ENCODE results near the gene AP4S1.
"Not testable (repeated sequence)": the region's sequence is repeated elsewhere in the genome, so short reads cannot be mapped to it uniquely, and the experiment has no call there.

Gene AP4S1

DNA sequence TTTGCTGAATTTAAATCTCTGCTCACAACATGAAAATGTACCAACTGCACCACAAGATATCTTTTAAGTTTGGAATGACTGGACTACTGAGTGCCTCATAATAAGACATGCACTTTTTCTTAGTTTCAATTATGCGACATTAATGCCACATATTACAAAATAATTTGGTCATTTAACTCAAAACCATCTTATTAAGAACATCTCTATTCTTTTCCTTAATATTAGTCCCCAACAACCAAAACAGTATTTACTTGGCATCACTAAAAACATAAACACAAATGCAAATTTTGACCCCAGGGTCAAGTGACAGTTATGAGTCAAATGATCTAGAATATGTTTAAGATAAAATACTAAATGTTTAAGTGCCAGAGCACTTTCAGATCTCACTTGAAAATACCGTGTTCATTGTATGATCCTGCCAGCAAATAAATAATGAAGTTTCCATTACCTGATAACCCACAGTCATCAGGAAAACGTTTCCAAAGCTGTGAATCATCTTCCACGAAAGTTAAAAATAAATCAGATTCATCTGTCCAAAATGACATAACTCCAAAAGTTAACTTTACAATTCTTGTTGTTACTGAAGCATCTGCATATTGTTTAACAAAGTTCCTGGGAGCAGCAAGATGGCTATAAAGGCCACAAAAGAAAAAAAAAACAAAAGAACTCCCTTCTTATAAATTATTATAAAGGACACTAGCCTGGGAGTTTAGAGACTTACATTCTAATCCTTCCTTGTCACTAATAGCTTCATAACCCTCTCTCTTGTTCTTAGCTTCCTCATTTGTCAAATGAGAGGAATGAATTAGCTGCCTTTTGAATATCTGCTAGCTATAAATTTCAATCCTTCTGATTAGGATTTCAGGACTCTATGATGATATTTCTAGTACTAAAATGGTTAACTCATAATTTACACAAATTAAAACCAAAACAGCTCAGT, 30.5 kb upstream of the AP4S1 start:
- no peaks in the 10 kb centered on the region for H3K27me3 ChIP-seq (ENCODE audit: control insufficient read depth, insufficient read depth, low read length)
- H3K27ac ChIP-seq (ENCODE audit: low read depth, low read length): peak overlapping the region; percentile 12
- no peak overlapping the region for H3K4me3 ChIP-seq (ENCODE audit: low read depth, low read length)
- H3K9me3 ChIP-seq (ENCODE audit: control insufficient read depth, insufficient read depth, low read length): no peaks in the 10 kb centered on the region
- no peak overlapping the region for H3K9ac ChIP-seq (ENCODE audit: low read depth, low read length)
- H3K4me1 ChIP-seq (ENCODE audit: control insufficient read depth, insufficient read depth, low read length): peaks cover 34% of the 10 kb centered on the region
- 0 out of 2 replicates have a peak, but pooled peaks cover 3% of the 10 kb centered on the region for H3K36me3 ChIP-seq (ENCODE audit: control insufficient read depth, insufficient read depth, low read length)

DNA sequence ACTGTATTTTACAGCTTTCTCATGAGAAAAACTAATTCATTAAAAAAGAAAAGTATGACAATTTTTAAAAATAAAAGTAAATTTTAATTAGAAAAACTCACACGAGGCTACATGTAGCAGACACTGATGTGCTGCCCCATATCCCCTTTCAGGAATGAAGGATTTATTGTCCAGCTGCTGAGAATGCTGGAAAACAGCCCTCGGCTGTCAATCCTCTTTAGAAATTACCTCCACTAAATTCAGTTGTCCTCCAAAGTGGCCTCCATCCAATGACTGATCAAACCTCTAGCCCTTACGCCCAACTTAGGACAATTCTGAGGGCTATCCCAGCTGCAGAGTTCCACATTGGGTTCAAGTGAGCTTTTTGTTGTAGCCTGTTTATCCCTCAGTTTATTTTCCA, 29.8 kb upstream of the AP4S1 start:
- H3K4me3 ChIP-seq (ENCODE audit: low read depth, low read length): no peak overlapping the region
- H3K27ac ChIP-seq (ENCODE audit: low read depth, low read length): no peak overlapping the region
- peaks cover 37% of the 10 kb centered on the region for H3K4me1 ChIP-seq (ENCODE audit: control insufficient read depth, insufficient read depth, low read length)
- H3K9ac ChIP-seq (ENCODE audit: low read depth, low read length): no peak overlapping the region
- H3K9me3 ChIP-seq (ENCODE audit: control insufficient read depth, insufficient read depth, low read length): no peaks in the 10 kb centered on the region
- H3K27me3 ChIP-seq (ENCODE audit: control insufficient read depth, insufficient read depth, low read length): no peaks in the 10 kb centered on the region
- 0 out of 2 replicates have a peak, but pooled peaks cover 3% of the 10 kb centered on the region for H3K36me3 ChIP-seq (ENCODE audit: control insufficient read depth, insufficient read depth, low read length)

DNA sequence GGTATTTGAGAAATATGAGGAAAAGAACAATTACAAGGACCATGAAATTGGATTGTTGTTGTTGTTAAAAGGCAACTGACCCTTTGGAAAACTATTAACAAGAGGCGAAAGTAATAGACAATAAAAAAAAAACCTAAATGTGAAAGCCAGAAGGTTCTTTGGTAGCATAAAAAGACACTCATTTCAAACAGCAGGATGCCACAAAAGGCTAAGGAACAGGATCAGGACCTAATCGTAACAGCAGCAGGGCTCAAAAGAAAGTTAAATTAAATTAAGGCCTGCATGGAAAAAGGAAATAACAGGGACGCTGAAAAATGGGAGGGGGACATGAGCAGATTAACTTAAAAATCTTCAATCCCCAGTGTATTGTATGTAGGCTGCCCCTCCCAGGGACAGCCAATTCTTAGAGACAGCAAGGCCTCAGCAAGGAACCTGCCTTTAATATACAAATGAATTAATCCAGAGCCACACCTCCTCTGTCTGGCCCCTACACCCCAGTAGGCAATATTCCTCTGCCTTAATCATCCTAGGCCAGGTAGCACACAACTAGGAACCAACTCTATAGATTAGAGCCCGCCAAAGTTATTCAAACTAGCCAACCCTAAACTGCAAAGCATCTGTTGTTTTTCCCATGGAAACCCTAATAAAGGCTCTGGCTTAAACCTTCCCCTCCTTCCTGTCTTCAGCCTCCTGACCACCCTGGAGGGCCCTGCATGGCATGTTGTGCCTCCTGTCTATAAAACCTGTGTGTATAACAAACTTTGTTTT, 28.4 kb upstream of the AP4S1 start:
- Histone ChIP-seq H3K4me3 (ENCODE audit: low read depth, low read length) (peak overlapping the region; percentile 5; the same call in 1 of the 2 replicates), H3K27ac (ENCODE audit: low read depth, low read length) (peak overlapping the region; percentile 86), H3K9me3 (ENCODE audit: control insufficient read depth, insufficient read depth, low read length) (no peaks in the 10 kb centered on the region), H3K36me3 (ENCODE audit: control insufficient read depth, insufficient read depth, low read length) (no peaks in the 10 kb centered on the region), H3K27me3 (ENCODE audit: control insufficient read depth, insufficient read depth, low read length) (no peaks in the 10 kb centered on the region), H3K4me1 (ENCODE audit: control insufficient read depth, insufficient read depth, low read length) (peaks cover 42% of the 10 kb centered on the region), H3K9ac (ENCODE audit: low read depth, low read length) (no peak overlapping the region)

DNA sequence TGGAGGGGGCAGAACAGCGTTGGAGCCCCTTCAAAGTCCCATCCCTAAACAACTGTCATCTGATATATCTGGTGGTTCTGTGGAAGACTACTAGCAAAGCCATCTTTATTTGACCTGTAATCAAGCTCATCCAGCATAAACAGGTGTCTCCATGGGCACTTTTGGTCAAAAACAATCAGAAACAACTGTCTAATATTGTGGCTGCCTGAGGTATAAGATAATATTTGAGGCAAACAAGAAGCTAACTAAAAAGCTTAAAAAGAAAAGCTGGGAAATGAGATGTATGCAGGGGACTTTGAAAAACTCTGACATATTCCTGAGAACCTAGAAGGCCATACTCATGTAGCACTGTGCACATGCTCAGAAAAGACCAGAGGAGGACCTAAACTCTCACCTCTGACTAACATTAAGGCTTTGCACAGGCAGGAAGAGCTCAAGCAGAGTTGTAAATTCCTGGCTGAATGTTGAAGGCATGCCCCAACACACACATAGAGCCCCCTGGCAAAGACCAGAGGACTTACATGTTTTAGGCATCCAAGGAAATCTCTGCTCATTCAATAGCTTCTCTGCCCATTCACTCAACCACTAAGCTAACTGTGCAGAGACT, 27.2 kb upstream of the AP4S1 start:
- H3K9me3 ChIP-seq (ENCODE audit: control insufficient read depth, insufficient read depth, low read length): no peaks in the 10 kb centered on the region
- no peaks in the 10 kb centered on the region for H3K27me3 ChIP-seq (ENCODE audit: control insufficient read depth, insufficient read depth, low read length)
- peaks cover 42% of the 10 kb centered on the region for H3K4me1 ChIP-seq (ENCODE audit: control insufficient read depth, insufficient read depth, low read length)
- H3K36me3 ChIP-seq (ENCODE audit: control insufficient read depth, insufficient read depth, low read length): 0 out of 2 replicates have a peak, but pooled peaks cover 3% of the 10 kb centered on the region
- peak overlapping the region; percentile 86 for H3K27ac ChIP-seq (ENCODE audit: low read depth, low read length)
- H3K4me3 ChIP-seq (ENCODE audit: low read depth, low read length): no peak overlapping the region
- no peak overlapping the region for H3K9ac ChIP-seq (ENCODE audit: low read depth, low read length)

DNA sequence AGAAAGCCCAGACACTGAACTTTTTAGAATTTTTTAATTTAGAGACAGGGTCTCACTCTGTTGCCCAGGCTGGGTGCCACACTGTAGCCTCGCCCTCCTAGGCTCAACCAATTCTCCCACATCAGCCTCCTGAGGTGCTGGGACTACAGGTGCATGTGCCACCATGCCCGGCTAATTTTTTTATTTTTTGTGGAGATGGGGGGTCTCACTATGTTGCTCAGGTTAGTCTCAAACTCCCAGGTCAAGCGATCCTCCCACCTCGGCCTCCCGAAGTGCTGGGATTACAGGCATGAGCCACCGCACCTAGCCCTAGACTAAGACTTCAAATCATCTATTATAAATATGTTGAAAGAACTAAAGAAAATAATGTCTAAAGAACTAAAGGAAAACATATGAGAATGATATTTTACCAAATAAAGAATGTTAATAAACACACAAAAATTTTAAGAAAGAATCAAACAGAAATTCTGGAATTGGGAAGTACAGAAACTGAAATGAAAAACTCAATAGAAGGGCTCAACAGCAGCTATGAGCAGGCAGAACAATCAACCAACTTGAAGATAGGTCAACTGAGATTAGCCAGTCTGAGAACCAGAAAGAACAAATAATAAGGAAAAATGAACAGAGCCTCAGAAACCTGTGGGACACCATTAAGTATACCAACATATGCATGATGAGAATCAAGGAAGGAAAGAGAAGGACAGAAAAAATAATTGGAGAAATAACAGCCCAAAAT, 26.2 kb upstream of the AP4S1 start:
- no peak overlapping the region for H3K9ac ChIP-seq (ENCODE audit: low read depth, low read length)
- no peaks in the 10 kb centered on the region for H3K9me3 ChIP-seq (ENCODE audit: control insufficient read depth, insufficient read depth, low read length)
- H3K4me3 ChIP-seq (ENCODE audit: low read depth, low read length): no peak overlapping the region
- H3K36me3 ChIP-seq (ENCODE audit: control insufficient read depth, insufficient read depth, low read length): 0 out of 2 replicates have a peak, but pooled peaks cover 3% of the 10 kb centered on the region
- H3K27ac ChIP-seq (ENCODE audit: low read depth, low read length): no peak overlapping the region
- H3K27me3 ChIP-seq (ENCODE audit: control insufficient read depth, insufficient read depth, low read length): no peaks in the 10 kb centered on the region
- peaks cover 42% of the 10 kb centered on the region for H3K4me1 ChIP-seq (ENCODE audit: control insufficient read depth, insufficient read depth, low read length)

DNA sequence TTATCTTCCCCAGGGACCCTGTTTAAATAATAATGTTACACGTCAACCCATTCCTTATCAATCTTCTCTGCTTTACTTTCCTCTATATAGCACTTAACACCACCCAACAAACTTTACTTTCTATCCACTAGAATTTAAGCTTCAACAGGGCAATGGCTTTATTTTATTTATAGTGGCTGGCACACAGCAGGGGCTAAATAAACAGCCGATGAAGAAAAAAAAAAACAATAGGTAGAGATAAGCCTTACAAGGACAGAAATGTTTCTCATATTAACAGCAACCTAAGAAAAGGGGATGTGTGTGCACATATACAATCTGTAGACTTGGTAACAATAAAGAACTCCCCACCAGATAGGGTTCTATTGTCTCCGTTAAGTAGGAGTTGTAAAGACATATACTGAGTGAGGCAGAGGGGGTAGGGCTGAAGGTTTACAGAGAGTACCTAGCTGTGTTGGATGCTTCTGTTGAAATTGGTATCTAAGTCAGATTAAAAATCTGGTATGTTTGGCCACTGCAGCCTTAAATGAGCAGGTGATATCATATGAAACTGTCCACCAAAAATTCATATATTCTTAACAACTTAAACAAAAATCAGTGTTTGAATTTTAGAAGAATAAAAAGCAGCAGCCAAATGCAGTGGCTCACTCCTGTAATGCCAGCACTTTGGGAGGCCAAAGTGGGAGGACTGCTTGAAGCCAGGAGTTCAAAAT, 24.7 kb upstream of the AP4S1 start:
- Histone ChIP-seq H3K9ac (ENCODE audit: low read depth, low read length) (no peak overlapping the region), H3K36me3 (ENCODE audit: control insufficient read depth, insufficient read depth, low read length) (0 out of 2 replicates have a peak, but pooled peaks cover 3% of the 10 kb centered on the region), H3K4me3 (ENCODE audit: low read depth, low read length) (0 out of 2 replicates have a peak overlapping the region, but pooled peaks have one; percentile 0), H3K4me1 (ENCODE audit: control insufficient read depth, insufficient read depth, low read length) (peaks cover 37% of the 10 kb centered on the region), H3K27me3 (ENCODE audit: control insufficient read depth, insufficient read depth, low read length) (no peaks in the 10 kb centered on the region), H3K9me3 (ENCODE audit: control insufficient read depth, insufficient read depth, low read length) (no peaks in the 10 kb centered on the region), H3K27ac (ENCODE audit: low read depth, low read length) (peak overlapping the region; percentile 36)

DNA sequence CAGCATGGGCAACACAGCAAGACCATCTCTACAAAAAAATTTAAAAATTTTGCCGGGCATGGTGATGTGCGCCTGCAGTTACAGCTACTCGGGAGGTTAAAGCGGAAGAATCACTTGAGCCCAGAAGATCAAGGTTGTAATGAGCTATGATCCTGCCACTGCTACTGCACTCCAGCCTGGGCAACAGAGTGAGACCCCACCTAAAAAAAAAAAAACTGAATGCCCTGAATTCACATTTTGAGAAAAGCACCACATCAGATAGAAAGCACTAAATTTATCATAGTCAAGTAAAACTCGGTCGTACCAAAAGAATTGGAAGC, 24.1 kb upstream of the AP4S1 start:
- H3K27ac ChIP-seq (ENCODE audit: low read depth, low read length): peak overlapping the region; percentile 36
- H3K4me3 ChIP-seq (ENCODE audit: low read depth, low read length): no peak overlapping the region
- 0 out of 2 replicates have a peak, but pooled peaks cover 3% of the 10 kb centered on the region for H3K36me3 ChIP-seq (ENCODE audit: control insufficient read depth, insufficient read depth, low read length)
- H3K9ac ChIP-seq (ENCODE audit: low read depth, low read length): no peak overlapping the region
- no peaks in the 10 kb centered on the region for H3K27me3 ChIP-seq (ENCODE audit: control insufficient read depth, insufficient read depth, low read length)
- no peaks in the 10 kb centered on the region for H3K9me3 ChIP-seq (ENCODE audit: control insufficient read depth, insufficient read depth, low read length)
- peaks cover 33% of the 10 kb centered on the region for H3K4me1 ChIP-seq (ENCODE audit: control insufficient read depth, insufficient read depth, low read length)

DNA sequence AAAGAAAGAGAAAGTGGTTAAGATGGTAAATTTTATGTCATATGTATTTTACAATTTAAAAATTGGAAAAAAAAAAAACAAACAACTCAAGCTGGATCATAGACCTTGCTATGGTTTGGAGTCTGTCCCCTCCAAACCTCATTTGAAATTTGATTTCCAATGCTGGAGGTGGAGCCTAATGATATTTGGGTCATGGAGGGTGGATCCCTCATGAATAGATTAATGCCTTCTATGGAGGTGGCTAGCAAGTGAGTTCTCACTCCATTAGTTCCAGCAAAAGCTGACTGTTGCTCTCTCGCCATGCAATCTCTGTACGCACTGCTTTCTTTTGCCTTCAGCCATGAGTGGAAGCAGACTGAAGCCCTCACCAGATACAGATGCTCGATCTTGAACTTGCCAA, 22.2 kb upstream of the AP4S1 start:
- Histone ChIP-seq H3K4me3 (ENCODE audit: low read depth, low read length) (no peak overlapping the region), H3K27ac (ENCODE audit: low read depth, low read length) (no peak overlapping the region), H3K36me3 (ENCODE audit: control insufficient read depth, insufficient read depth, low read length) (0 out of 2 replicates have a peak, but pooled peaks cover 9% of the 10 kb centered on the region), H3K27me3 (ENCODE audit: control insufficient read depth, insufficient read depth, low read length) (no peaks in the 10 kb centered on the region), H3K4me1 (ENCODE audit: control insufficient read depth, insufficient read depth, low read length) (peaks cover 17% of the 10 kb centered on the region), H3K9ac (ENCODE audit: low read depth, low read length) (no peak overlapping the region), H3K9me3 (ENCODE audit: control insufficient read depth, insufficient read depth, low read length) (no peaks in the 10 kb centered on the region)

DNA sequence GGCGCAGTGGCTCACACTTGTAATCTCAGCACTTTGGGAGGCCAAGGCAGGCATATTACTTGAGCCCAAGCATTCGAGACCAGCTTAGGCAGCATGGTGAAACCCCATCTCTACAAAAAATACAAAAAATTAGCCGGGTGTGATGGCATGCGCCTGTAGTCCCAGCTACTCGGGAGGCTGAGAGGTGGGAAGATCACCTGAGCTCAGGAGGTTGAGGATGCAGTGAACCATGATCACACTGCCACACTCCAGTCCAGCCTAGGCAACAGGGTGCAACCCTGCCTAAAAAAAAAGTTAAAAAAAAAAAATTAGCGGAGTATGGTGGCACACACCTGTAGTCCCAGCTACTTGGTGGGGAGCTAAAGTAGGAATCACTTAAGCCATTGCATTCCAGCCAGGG, 21.4 kb upstream of the AP4S1 start:
- H3K4me1 ChIP-seq (ENCODE audit: control insufficient read depth, insufficient read depth, low read length): peaks cover 15% of the 10 kb centered on the region
- H3K27ac ChIP-seq (ENCODE audit: low read depth, low read length); H3K9ac ChIP-seq (ENCODE audit: low read depth, low read length); H3K4me3 ChIP-seq (ENCODE audit: low read depth, low read length); H3K9me3 ChIP-seq (ENCODE audit: control insufficient read depth, insufficient read depth, low read length); H3K36me3 ChIP-seq (ENCODE audit: control insufficient read depth, insufficient read depth, low read length); H3K27me3 ChIP-seq (ENCODE audit: control insufficient read depth, insufficient read depth, low read length): not testable (repeated sequence)

DNA sequence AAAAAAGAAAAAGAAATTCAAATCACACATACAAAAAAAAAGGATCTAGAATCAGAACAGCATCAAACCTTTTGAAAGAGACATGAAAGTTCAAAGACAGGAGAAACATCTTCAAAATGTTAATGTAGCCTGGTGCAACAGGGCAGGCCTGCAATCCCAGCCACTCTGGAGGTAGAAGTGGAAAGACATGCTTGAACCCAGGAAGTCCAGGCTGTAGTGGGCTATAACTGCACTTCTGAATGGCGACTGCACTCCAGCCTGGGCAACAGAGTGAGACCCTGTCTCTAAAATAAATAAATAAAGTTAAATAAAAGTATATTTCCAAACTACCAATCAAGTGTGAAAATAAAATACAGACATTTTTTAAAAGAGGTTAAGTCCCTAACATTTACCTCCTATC, 18.7 kb upstream of the AP4S1 start:
- H3K27me3 ChIP-seq (ENCODE audit: control insufficient read depth, insufficient read depth, low read length): no peaks in the 10 kb centered on the region
- 0 out of 2 replicates have a peak, but pooled peaks cover 9% of the 10 kb centered on the region for H3K36me3 ChIP-seq (ENCODE audit: control insufficient read depth, insufficient read depth, low read length)
- H3K9me3 ChIP-seq (ENCODE audit: control insufficient read depth, insufficient read depth, low read length): no peaks in the 10 kb centered on the region
- no peak overlapping the region for H3K9ac ChIP-seq (ENCODE audit: low read depth, low read length)
- H3K4me3 ChIP-seq (ENCODE audit: low read depth, low read length): no peak overlapping the region
- no peak overlapping the region for H3K27ac ChIP-seq (ENCODE audit: low read depth, low read length)
- H3K4me1 ChIP-seq (ENCODE audit: control insufficient read depth, insufficient read depth, low read length): peaks cover 8% of the 10 kb centered on the region
